Iris pigment epithelial cell (primary cell): ENCODE results near the gene NAA35.
"Not testable (repeated sequence)": the region's sequence is repeated elsewhere in the genome, so short reads cannot be mapped to it uniquely, and the experiment has no call there.

Experiments
- DNase-seq: peaks from one replicate; pipeline ENCODE4 v3.0.0-alpha.2; 2011; ENCODE audit warnings: low read depth

Gene NAA35

GRCh38 chr9:85940832-85941621 is at the start of gene NAA35:
Gene NAA35, plus strand, starts transcription at chr9:85941146. Its CDS starts 1,014 bp downstream, at chr9:85942160.
- DNase-seq, result peak; percentile 97

- no peak for DNase-seq
Measured at GRCh38 chr9:85892401-85892800, 48.5 kb upstream of the NAA35 start.

DNA sequence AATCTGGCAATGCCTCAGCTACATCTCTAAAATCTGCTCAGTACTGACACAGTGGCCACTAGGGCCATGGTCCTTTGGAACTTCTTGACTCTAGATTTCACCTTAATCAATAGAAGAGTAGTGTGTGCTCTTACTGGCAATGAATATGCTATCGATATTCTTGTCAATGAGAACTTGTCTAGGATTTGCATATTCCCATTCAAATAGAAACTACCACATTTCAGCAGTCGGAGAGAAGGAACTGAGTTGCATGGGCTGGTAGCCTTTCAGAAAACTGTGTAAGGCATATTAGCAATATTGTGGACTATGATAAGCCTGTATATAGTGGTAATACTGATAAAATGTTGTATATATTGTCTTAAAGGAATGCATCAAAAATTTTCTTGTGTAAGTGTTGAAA is 45.3 kb upstream of the NAA35 start:
- no peak for DNase-seq

- DNase-seq, result no peak
Measured at GRCh38 chr9:85897848-85898247, 43.1 kb upstream of the NAA35 start.

DNA sequence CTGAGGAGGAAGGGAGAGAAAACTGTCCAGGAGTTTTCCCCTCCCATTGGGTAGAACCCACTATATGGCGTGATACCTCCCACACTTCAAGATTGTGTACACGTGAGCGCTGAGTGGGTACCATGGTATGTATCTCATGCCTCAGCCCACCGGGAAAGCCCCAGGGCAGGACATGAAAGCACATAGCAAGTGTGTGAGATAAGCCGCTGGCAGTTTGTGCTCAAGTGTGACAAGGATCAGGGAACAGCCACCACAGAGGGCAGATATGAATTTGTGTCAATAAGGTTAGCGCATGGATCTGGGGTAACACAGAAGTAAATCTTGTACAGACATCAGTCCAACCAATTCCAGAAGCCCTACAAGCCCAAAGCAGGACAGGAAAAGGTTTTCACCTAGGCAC is 42.6 kb upstream of the NAA35 start:
- no peak for DNase-seq

- no peak for DNase-seq
Measured at GRCh38 chr9:85899388-85899787, 41.6 kb upstream of the NAA35 start.

GRCh38 chr9:85900504-85901201 is 40.3 kb upstream of the NAA35 start:
- DNase-seq, result peak; percentile 62

GRCh38 chr9:85904975-85905374 is 36.0 kb upstream of the NAA35 start:
- DNase-seq, result no peak

GRCh38 chr9:85905957-85906356 is 35.0 kb upstream of the NAA35 start:
- DNase-seq, result no peak

- no peak for DNase-seq
Measured at GRCh38 chr9:85909390-85909789, 31.6 kb upstream of the NAA35 start.

DNA sequence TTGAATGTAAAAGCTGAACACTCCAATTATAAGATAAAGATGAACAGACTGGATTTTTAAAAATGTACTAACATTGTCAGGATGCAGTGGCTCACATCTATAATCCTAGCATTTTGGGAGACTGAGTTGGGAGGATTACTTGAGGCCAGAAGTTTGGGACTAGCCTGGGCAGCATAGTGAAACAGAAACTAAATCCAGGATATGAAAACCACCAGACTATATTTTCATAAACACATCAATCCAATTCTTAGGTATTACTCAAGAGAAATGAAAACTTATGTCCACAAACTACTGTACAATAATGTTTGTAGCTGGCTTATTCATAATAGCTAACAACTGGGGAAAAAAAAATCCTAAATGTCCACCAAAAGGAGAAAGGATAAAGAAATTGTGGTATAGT is 26.8 kb upstream of the NAA35 start:
- DNase-seq, result peak; percentile 14

GRCh38 chr9:85917756-85918155 is 23.2 kb upstream of the NAA35 start:
- DNase-seq, result no peak

DNA sequence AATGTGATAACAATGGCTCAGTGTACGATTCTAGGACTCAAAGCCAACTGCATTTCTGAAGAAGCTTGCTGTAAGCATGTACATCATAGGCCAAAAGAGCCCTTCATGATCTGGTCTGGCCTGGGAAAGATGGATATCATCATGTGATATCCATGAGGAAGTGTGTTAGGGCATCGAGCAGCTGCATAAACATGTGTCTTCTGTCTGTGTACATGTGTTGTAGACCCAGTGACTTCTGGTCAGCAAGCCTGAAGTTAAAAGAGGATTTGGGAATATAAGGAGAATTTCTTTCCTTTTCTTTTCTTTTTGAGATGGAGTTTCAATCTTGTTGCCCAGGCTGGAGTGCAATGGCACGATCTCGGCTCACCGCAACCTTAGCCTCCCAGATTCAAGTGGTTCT is 15.5 kb upstream of the NAA35 start:
- DNase-seq, result no peak

DNA sequence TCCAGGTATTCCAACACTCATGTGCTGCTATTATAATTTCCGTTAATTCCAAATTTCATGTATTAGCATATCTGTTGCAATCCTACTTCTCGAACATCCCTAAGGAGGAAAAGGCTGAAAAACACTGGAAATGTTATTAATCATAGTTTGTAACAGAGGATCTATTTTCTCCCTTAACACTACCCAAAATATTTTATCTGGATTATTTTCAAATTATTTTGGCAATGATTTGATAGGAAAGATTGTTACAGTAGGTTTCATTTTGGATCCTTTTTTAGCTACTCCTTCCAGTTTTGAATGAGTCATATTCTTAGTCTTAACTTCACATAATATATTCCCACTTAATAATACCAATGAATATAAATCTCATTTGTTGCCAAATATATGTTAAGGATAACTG is 13.9 kb upstream of the NAA35 start:
- no peak for DNase-seq

DNA sequence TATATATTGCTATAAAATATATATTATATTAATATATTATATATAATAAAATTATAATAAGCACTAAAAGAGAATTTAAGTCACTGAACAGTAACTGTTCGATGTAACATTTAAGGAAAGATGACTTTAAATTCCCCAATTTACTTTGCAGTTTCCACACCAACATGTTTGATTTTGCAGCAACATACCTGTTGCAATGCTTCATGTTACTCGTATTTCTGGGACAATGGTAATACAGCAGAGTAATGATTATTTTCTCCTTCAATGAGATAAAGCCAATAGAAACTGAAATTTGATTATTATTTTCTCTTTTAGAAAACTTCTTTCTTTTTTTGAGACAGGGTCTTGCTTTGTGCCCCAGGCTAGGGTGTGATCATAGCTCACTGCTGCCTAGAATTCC is 9.5 kb upstream of the NAA35 start:
- DNase-seq, result no peak

DNA sequence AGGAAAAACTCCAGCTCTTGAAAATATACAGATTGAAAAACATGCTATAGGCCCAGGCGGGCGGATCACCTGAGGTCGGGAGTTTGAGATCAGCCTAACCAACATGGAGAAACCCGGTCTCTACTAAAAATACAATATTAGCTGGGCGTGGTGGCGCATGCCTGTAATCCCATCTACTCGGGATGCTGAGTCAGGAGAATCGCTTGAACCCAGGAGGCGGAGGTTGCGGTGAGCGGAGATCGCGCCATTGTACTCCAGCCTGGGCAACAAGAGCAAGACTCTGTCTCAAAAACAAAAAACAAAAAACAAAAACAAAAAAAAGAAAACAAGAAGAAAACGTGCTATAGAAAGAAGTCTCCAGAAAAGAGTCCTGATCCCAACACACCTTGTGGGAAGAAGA is 5.0 kb upstream of the NAA35 start:
- DNase-seq, result not testable (repeated sequence)

GRCh38 chr9:85940275-85940831 is 593 bp upstream of the NAA35 start:
- no peak for DNase-seq

DNA sequence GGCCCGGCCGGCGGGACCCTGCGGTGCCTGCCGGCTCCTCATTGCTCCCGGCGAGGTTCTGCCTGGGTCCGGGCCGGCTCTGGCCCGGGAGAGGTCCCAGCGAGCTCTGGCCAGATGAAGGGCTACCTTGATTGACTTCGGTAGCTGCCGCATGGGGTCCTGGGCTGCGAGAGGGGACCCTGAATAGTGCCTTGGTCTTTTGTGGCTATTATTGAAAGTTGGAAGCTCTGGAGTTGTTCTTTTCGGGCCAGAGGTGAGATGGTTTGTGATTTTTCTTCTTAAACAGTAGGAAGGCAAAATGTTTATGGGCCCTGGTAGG is 635 bp downstream of the NAA35 start:
- no peak for DNase-seq

GRCh38 chr9:85941966-85942912 is 1.3 kb downstream of the NAA35 start:
- DNase-seq, result peak; percentile 21

- DNase-seq, result no peak
Measured at GRCh38 chr9:85942913-85943709, 2.2 kb downstream of the NAA35 start.

- no peak for DNase-seq
Measured at GRCh38 chr9:85943757-85944430, 2.9 kb downstream of the NAA35 start.
